Type B pancreatic cell (in vitro differentiated cells): ENCODE data around the gene TCEANC. TPM values are rescaled to one million over a fixed set of nuclear protein-coding genes. Genes with fewer than 3 reads are reported as not detected.

Experiments used
- DNase-seq: peaks from one replicate; pipeline ENCODE4 v3.0.0; 2021; ENCODE audit warnings: mixed read lengths; ENCODE audit not compliant: unreplicated experiment; ENCODE audit errors: extremely low spot score
- H3K27ac Mint-ChIP-seq: 2 replicates; pipeline ENCODE4 v1.8.0; 2021; ENCODE audit warnings: mild to moderate bottlenecking, mixed read lengths
- H3K27me3 Mint-ChIP-seq: 2 replicates; pipeline ENCODE4 v1.8.0; 2021; ENCODE audit warnings: mixed read lengths
- H3K36me3 Mint-ChIP-seq: 2 replicates; pipeline ENCODE4 v1.8.0; 2021; ENCODE audit warnings: mixed read lengths
- H3K4me1 Mint-ChIP-seq: one replicate; pipeline ENCODE4 v1.8.0; 2021; ENCODE audit warnings: mixed read lengths; ENCODE audit not compliant: unreplicated experiment
- H3K4me3 Mint-ChIP-seq: 2 replicates; pipeline ENCODE4 v1.8.0; 2021; ENCODE audit warnings: mild to moderate bottlenecking, mixed read lengths
- H3K9me3 Mint-ChIP-seq: 2 replicates; pipeline ENCODE4 v1.8.0; 2021; ENCODE audit warnings: mixed read lengths
- long read RNA-seq: library from polyadenylated mRNA; unstranded; transcript quantifications from one replicate; pipeline ENCODE4 v2.0.0, GENCODE V29; 2020
- total RNA-seq: library from RNA; stranded (reverse); gene quantifications from 2 replicates; pipeline ENCODE4 v1.2.1, GENCODE V29; 2021; ENCODE audit warnings: low replicate concordance
- TF ChIP-seq, protein P1 (sequence below): fragments of 200-600 bp; sonication (generic); conservative IDR thresholded peaks from 2 replicates; pipeline ENCODE4 v1.5.0; 2021; ENCODE audit warnings: antibody characterized with exemption, mild to moderate bottlenecking

TCEANC gene, protein sequence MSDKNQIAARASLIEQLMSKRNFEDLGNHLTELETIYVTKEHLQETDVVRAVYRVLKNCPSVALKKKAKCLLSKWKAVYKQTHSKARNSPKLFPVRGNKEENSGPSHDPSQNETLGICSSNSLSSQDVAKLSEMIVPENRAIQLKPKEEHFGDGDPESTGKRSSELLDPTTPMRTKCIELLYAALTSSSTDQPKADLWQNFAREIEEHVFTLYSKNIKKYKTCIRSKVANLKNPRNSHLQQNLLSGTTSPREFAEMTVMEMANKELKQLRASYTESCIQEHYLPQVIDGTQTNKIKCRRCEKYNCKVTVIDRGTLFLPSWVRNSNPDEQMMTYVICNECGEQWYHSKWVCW
- total RNA-seq: 2.7 and 4.6 TPM in 2 replicates
- long read RNA-seq, partial matches to known transcripts: 1 of 10 reads
- long read RNA-seq, other reads (novel, unspliced or antisense): 9 of 10 reads

DNA sequence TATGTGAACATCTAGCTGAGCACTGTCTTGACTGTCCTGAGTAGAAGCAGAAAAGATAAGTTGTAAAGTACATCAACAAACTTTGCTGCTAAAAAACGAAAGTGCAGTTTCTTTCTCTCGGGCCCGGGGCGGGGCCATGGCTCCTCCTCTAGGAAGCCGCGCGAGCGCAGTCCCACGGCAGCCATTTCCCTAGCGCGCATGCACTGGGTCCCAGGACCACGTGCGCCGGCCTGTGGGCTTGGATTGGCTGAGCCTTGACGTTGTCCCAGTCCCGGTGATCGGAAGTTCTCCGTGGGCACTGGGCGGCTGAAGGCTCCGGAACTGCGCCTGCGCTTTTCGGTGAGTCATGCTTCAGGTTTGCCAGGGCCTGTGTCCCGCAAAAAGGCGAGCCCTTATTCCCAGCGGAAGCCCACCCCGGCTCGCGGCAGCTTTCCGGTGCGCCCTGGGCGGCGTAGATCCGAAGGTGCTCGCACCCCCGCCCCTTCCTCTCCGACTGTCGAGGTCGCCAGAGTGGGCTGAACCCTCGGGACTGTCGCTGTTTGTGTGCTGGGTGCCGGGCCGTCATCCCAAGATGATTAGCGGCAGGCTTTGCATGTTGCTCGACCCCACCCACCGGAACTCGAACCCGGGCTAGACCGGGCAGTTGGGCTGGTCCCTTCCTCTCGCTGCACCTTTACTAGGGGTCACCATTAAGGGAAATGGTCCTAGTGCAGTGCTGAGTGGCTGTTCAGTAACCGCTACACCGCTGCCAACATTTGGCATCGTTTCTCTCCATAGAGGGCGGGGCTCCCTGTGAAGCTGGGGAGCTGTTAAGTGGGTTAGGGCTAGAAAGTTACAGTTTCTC is at the start of gene TCEANC:
Gene TCEANC, plus strand, starts transcription at position 292 of the 844 bp plus-strand sequence. CDS start 9,368 bp downstream, outside the sequence.
- Mint-ChIP-seq H3K27ac (peak within 1 kb of the TSS; percentile 94), H3K27me3 (no peaks in the 10 kb centered on the region), H3K4me1 (peaks cover 2% of the 10 kb centered on the region), H3K9me3 (peaks cover 8% of the 10 kb centered on the region), H3K4me3 (peak within 1 kb of the TSS; percentile 89), H3K36me3 (no peaks in the 10 kb centered on the region)
- TF ChIP-seq, protein P1, sequence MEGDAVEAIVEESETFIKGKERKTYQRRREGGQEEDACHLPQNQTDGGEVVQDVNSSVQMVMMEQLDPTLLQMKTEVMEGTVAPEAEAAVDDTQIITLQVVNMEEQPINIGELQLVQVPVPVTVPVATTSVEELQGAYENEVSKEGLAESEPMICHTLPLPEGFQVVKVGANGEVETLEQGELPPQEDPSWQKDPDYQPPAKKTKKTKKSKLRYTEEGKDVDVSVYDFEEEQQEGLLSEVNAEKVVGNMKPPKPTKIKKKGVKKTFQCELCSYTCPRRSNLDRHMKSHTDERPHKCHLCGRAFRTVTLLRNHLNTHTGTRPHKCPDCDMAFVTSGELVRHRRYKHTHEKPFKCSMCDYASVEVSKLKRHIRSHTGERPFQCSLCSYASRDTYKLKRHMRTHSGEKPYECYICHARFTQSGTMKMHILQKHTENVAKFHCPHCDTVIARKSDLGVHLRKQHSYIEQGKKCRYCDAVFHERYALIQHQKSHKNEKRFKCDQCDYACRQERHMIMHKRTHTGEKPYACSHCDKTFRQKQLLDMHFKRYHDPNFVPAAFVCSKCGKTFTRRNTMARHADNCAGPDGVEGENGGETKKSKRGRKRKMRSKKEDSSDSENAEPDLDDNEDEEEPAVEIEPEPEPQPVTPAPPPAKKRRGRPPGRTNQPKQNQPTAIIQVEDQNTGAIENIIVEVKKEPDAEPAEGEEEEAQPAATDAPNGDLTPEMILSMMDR: no peak
- DNase-seq: peak; percentile 92

DNA sequence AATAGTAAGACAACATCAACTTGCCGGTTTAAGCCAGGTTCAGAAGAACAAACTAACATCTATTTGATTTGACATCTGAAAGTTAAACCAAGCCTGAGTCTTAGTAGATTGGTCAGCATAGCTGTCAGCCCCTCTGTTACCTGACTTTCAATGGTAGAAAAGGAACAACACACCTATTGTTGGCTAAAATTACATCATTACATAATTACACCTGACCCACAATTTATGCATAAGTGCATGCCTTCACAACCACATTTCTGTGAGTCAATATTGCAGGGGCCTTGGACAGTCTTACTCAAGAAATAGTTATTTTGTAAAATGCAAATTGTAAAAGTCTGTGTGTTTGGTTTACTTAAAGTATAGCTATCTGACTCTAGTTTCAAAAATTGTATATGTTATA is 47.3 kb upstream of the TCEANC start:
- Mint-ChIP-seq H3K27me3 (no peaks in the 10 kb centered on the region), H3K9me3 (peaks cover 3% of the 10 kb centered on the region), H3K36me3 (no peaks in the 10 kb centered on the region), H3K27ac (no peak overlapping the region), H3K4me3 (no peak overlapping the region), H3K4me1 (peaks cover 4% of the 10 kb centered on the region)
- TF ChIP-seq, protein P1: no peak
- DNase-seq: no peak

DNA sequence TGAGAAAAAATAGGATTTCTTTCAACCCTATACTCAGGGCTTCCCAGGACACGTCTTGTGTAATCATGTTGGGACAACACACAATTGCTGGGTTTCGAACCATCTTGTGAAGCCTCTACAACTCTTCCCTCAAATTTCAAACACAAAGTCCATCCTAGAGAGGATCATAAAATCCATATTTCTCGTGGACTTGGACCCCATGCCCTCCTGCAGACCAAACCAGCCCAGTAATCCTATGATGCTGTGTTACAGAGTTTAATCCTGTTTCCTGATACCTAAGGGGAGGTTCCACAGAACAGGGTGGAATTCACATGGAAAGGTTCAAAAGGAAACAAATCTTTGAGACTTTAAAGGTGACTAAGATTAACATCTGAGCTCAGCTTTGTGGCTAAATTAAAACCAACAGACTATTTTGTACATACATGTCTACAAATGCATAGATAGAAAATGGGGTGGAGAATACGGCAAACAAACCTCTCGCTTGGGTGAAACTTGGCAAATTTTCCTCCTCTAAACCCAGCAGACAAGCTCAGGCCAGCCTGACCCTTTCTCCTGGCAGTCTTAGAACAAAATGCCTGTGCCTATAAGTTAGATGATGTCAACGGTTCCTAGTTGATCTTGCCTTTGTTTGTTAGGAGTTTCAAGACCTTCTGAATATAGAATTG is 45.5 kb upstream of the TCEANC start:
- H3K27me3 Mint-ChIP-seq: no peaks in the 10 kb centered on the region
- TF ChIP-seq, protein P1: no peak
- peaks cover 3% of the 10 kb centered on the region for H3K9me3 Mint-ChIP-seq
- H3K36me3 Mint-ChIP-seq: no peaks in the 10 kb centered on the region
- no peak for DNase-seq
- H3K4me1 Mint-ChIP-seq: peaks cover 4% of the 10 kb centered on the region
- H3K4me3 Mint-ChIP-seq: no peak overlapping the region
- H3K27ac Mint-ChIP-seq: no peak overlapping the region

DNA sequence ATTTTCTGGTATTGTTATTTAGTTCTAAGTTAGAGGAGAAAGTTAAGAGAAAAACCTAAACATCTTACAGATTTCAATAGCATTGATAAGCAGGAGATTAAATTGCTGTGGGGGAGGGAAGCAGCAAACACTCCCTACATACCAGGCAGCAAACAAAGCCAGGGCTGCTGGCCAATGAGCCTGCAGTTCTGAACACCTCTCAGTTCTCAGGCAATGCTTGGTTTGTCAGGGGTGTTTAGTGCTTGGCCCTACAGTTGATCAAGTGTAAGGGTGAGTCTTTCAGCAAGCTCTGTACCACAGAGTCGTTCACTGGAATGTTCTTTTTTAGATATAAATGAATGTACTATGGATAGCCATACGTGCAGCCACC is 45.0 kb upstream of the TCEANC start:
- TF ChIP-seq, protein P1: no peak
- Mint-ChIP-seq H3K9me3 (peaks cover 3% of the 10 kb centered on the region), H3K4me3 (no peak overlapping the region), H3K27me3 (no peaks in the 10 kb centered on the region), H3K36me3 (no peaks in the 10 kb centered on the region), H3K4me1 (peaks cover 4% of the 10 kb centered on the region), H3K27ac (no peak overlapping the region)
- no peak for DNase-seq

DNA sequence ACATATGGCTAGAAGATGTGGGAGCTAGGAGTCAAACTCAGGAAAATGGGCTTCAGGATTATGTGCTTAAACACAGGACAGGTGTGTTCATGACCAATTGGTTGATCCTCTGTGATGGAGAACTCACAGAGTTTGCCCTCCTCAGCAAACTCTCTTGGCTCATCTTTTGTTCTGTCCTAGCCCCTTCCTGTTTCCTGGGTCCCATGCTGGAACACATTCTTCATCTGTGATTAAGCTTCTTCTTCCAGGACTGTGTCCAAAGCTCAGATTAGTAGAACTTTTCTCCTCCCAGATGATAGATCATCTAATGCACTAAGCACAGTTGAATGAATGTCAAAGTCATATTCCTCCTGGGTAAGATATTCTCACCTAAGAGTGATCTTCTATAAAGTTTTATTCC is 38.8 kb upstream of the TCEANC start:
- Mint-ChIP-seq H3K4me1 (no peaks in the 10 kb centered on the region), H3K27me3 (no peaks in the 10 kb centered on the region), H3K9me3 (peaks cover 3% of the 10 kb centered on the region), H3K27ac (no peak overlapping the region), H3K4me3 (no peak overlapping the region), H3K36me3 (no peaks in the 10 kb centered on the region)
- no peak for DNase-seq
- TF ChIP-seq, protein P1: no peak
